Memory B cell (primary cell): ENCODE results near the gene STEAP3.

ENCODE experiments used
- ATAC-seq: fragments of 150-1000 bp; cut with Tn5 transposase; 2 replicates; pipeline ENCODE4 v1.10.0; 2021; ENCODE audit warnings: low read depth, mild to moderate bottlenecking, moderate library complexity
- DNase-seq, 2 donors: peaks; one replicate each; pipeline ENCODE4 v3.0.0; 2022; ENCODE audit warnings: low spot score in 2 of 2
- H3K27ac Mint-ChIP-seq: one replicate; pipeline ENCODE4 v1.8.0; 2022; ENCODE audit warnings: mild to moderate bottlenecking, moderate library complexity, mixed read lengths
- H3K27me3 Mint-ChIP-seq: one replicate; pipeline ENCODE4 v1.8.0; 2022; ENCODE audit warnings: mixed read lengths
- H3K36me3 Mint-ChIP-seq: one replicate; pipeline ENCODE4 v1.8.0; 2022; ENCODE audit warnings: mild to moderate bottlenecking, mixed read lengths
- H3K4me1 Mint-ChIP-seq: one replicate; pipeline ENCODE4 v1.8.0; 2022; ENCODE audit warnings: mixed read lengths
- H3K4me3 Mint-ChIP-seq: one replicate; pipeline ENCODE4 v1.8.0; 2022; ENCODE audit warnings: mild to moderate bottlenecking, moderate library complexity, mixed read lengths
- H3K9me3 Mint-ChIP-seq: one replicate; pipeline ENCODE4 v1.8.0; 2022; ENCODE audit warnings: mixed read lengths

The STEAP3 gene

DNA sequence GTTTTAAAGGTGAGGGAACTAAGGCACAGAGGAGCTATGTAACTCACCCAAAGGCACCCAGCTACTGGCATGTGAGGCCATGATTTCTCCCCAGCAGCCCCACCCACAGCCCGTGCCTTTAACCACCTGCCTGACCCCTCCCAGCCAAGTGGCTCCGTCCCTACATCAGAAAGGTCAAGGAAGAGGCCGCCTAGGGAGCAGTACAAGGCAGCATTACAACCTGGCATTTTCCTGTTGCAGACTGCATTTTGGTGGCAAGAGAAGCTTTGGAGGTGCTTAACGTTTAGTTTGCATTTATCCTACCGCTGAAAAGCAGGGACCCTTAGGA, 17.5 kb downstream of the STEAP3 start:
- H3K27me3 Mint-ChIP-seq, result peaks cover 5% of the 10 kb centered on the region
- H3K27ac Mint-ChIP-seq, result no peak overlapping the region
- peaks cover 1% of the 10 kb centered on the region for H3K9me3 Mint-ChIP-seq
- DNase-seq (no peak), ATAC-seq (no peak)
- peaks cover 19% of the 10 kb centered on the region for H3K4me1 Mint-ChIP-seq
- H3K4me3 Mint-ChIP-seq, result no peak overlapping the region
- peaks cover 3% of the 10 kb centered on the region for H3K36me3 Mint-ChIP-seq

DNA sequence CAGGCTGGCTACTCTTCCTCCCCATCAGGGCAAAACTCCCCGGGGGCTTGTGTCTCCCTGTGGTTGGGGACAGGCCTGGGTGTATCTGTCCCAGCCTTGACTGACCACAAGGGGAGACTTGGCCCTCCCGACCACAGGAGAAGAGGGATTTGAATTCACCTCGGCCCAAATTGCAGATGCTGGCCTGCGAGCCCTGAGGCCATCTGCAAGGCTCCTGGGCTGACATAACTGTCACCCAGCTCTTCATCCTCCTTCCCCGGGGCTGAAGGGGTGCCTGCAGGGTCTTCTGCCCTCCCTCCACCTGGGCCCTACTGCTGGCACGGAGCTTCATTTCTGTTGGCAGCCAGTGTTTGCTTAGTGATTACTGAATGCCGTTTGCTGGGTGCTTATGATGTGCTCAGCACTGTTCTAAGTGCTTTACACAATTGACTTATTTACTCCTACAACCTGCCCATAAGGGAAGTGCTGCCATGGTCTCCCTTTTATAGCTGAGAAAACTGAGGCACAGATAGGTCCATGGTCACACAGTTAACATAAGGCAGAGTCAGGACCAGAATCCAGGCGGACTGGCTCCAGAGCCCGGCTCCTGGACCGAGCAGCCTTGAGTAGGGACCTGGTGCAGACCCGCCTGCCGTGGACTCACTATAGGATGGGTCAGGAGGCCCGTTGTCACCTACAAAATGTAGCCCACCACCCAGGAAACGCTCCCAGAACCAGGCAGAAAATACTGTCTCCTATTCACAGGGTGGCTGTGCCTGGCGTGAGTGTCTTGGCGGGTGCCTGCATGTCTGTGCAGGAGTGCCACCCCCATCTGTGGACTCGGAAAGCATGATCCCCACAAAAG, 18.9 kb downstream of the STEAP3 start:
- Mint-ChIP-seq H3K36me3 (peaks cover 3% of the 10 kb centered on the region), H3K27ac (no peak overlapping the region), H3K4me3 (no peak overlapping the region), H3K9me3 (peaks cover 1% of the 10 kb centered on the region), H3K4me1 (peaks cover 11% of the 10 kb centered on the region), H3K27me3 (peaks cover 5% of the 10 kb centered on the region)
- DNase-seq (no peak), ATAC-seq (no peak)

- H3K27me3 Mint-ChIP-seq, result peaks cover 4% of the 10 kb centered on the region
- H3K4me1 Mint-ChIP-seq, result peaks cover 2% of the 10 kb centered on the region
Observed at GRCh38 chr2:119243621-119244020, 20.0 kb downstream of the STEAP3 start.

DNA sequence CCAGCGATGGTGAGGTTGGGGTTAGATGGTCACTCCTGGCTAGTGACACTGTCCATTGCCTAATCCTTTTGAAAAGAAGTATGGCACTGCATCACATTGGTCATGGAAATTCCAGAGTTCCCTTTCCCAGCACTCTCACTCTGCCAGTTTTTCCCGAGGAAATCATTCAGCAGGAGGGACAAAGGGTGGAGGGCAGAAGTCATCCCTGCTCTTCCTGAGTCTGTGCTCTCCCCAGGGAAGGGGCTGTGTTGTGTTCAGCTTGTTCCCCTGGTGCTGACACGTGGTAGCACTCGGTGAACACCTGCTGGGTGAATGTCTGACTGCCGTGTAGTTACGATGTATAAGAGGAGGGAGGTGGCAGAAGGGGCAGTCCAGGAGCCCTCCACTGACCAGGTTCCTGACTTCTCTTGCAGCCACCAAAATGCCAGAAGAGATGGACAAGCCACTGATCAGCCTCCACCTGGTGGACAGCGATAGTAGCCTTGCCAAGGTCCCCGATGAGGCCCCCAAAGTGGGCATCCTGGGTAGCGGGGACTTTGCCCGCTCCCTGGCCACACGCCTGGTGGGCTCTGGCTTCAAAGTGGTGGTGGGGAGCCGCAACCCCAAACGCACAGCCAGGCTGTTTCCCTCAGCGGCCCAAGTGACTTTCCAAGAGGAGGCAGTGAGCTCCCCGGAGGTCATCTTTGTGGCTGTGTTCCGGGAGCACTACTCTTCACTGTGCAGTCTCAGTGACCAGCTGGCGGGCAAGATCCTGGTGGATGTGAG, 21.6 kb downstream of the STEAP3 start:
- Mint-ChIP-seq H3K27me3 (peaks cover 4% of the 10 kb centered on the region), H3K4me3 (no peak overlapping the region), H3K36me3 (peaks cover 6% of the 10 kb centered on the region), H3K27ac (no peak overlapping the region), H3K4me1 (no peaks in the 10 kb centered on the region), H3K9me3 (peaks cover 1% of the 10 kb centered on the region)
- ATAC-seq (no peak), DNase-seq (no peak)

More at GRCh38 chr2:119243621-119244020, 20.0 kb downstream of the STEAP3 start:
- H3K4me3 Mint-ChIP-seq, result no peak overlapping the region
- DNase-seq (no peak), ATAC-seq (no peak)
- H3K36me3 Mint-ChIP-seq, result peaks cover 4% of the 10 kb centered on the region
- no peak overlapping the region for H3K27ac Mint-ChIP-seq
- peaks cover 1% of the 10 kb centered on the region for H3K9me3 Mint-ChIP-seq

DNA sequence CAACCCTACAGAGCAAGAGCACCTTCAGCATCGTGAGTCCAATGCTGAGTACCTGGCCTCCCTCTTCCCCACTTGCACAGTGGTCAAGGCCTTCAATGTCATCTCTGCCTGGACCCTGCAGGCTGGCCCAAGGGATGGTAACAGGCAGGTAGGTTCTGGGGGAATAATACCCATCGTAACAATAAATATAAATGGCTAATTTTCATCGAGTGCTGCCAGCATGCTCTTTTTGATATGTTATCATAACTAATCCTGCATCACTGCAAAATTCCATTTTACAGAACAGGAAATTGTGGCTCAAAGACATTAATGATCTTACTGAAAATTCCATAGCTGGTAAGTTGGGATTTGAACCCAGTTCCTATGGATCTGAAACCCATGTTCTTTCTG, 22.2 kb downstream of the STEAP3 start:
- H3K4me3 Mint-ChIP-seq, result no peak overlapping the region
- ATAC-seq (no peak), DNase-seq (no peak)
- peaks cover 1% of the 10 kb centered on the region for H3K9me3 Mint-ChIP-seq
- no peak overlapping the region for H3K27ac Mint-ChIP-seq
- H3K36me3 Mint-ChIP-seq, result peaks cover 6% of the 10 kb centered on the region
- H3K27me3 Mint-ChIP-seq, result peaks cover 1% of the 10 kb centered on the region
- no peaks in the 10 kb centered on the region for H3K4me1 Mint-ChIP-seq

GRCh38 chr2:119246884-119247843, 23.5 kb downstream of the STEAP3 start:
- Mint-ChIP-seq H3K27me3 (no peaks in the 10 kb centered on the region), H3K4me3 (no peak overlapping the region), H3K27ac (no peak overlapping the region), H3K36me3 (peaks cover 6% of the 10 kb centered on the region), H3K4me1 (no peaks in the 10 kb centered on the region), H3K9me3 (peaks cover 1% of the 10 kb centered on the region)
- no peak for DNase-seq
- ATAC-seq, result no peak

- H3K27me3 Mint-ChIP-seq, result no peaks in the 10 kb centered on the region
- ATAC-seq (no peak), DNase-seq (no peak)
- no peak overlapping the region for H3K27ac Mint-ChIP-seq
- no peaks in the 10 kb centered on the region for H3K4me1 Mint-ChIP-seq
- H3K9me3 Mint-ChIP-seq, result peaks cover 1% of the 10 kb centered on the region
- H3K36me3 Mint-ChIP-seq, result peaks cover 6% of the 10 kb centered on the region
- H3K4me3 Mint-ChIP-seq, result no peak overlapping the region
Observed at GRCh38 chr2:119247844-119248271, 24.2 kb downstream of the STEAP3 start.

DNA sequence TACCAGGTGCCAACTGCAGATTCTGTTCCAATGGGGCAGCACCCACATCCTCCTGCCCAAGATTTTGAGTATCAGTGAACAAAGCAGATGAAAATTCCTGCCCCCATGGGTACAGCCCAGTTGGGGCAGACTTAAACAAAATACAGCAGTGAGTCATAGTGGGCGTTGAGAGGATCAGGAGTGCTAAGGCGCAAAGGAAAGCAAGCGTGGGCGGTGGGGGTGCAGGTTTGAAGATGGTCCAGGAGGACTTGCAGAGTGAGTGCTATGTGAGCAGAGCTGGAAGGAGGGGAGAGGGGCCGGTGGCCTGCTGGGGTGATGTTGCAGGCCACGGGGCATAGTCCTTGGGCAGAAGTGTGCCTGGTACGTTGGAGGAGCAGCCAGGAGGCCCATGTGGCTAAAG, 24.7 kb downstream of the STEAP3 start:
- H3K4me3 Mint-ChIP-seq, result no peak overlapping the region
- H3K27me3 Mint-ChIP-seq, result no peaks in the 10 kb centered on the region
- H3K27ac Mint-ChIP-seq, result no peak overlapping the region
- DNase-seq, result no peak
- H3K4me1 Mint-ChIP-seq, result no peaks in the 10 kb centered on the region
- H3K9me3 Mint-ChIP-seq, result peaks cover 1% of the 10 kb centered on the region
- ATAC-seq, result no peak
- H3K36me3 Mint-ChIP-seq, result peaks cover 6% of the 10 kb centered on the region

DNA sequence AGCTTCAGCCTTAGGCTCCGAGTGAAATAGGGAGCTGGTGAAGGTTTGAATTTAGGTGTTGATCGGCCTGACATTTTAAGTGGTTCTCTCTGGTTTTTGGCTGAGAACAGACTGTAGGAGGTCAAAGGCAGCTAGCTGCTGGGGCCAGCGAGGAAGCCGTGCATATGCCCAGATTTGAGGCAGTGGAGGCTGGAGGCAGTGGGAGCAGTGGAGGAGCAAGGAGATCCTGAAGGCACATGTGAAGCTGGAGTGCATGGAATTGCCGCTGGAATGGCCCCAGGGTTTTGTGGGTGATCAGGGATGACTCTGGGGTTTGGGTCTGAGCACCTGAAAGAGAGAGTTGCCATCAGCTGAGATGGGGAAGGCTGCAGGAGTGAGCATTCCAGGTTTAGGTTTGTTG, 25.1 kb downstream of the STEAP3 start:
- no peak for ATAC-seq
- Mint-ChIP-seq H3K27ac (no peak overlapping the region), H3K9me3 (peaks cover 1% of the 10 kb centered on the region), H3K27me3 (no peaks in the 10 kb centered on the region), H3K4me3 (no peak overlapping the region), H3K4me1 (no peaks in the 10 kb centered on the region), H3K36me3 (peaks cover 6% of the 10 kb centered on the region)
- DNase-seq, result no peak

GRCh38 chr2:119249311-119249710, 25.7 kb downstream of the STEAP3 start:
- H3K27ac Mint-ChIP-seq, result no peak overlapping the region
- H3K9me3 Mint-ChIP-seq, result peaks cover 1% of the 10 kb centered on the region
- ATAC-seq (no peak), DNase-seq (no peak)
- no peaks in the 10 kb centered on the region for H3K27me3 Mint-ChIP-seq
- H3K36me3 Mint-ChIP-seq, result peaks cover 6% of the 10 kb centered on the region
- H3K4me1 Mint-ChIP-seq, result no peaks in the 10 kb centered on the region
- no peak overlapping the region for H3K4me3 Mint-ChIP-seq

- Mint-ChIP-seq H3K4me1 (no peaks in the 10 kb centered on the region), H3K9me3 (peaks cover 1% of the 10 kb centered on the region), H3K27ac (no peak overlapping the region), H3K36me3 (peaks cover 5% of the 10 kb centered on the region), H3K27me3 (no peaks in the 10 kb centered on the region), H3K4me3 (no peak overlapping the region)
- no peak for DNase-seq
- no peak for ATAC-seq
Observed at GRCh38 chr2:119249855-119250717, 26.5 kb downstream of the STEAP3 start.

GRCh38 chr2:119250718-119251290, 27.2 kb downstream of the STEAP3 start:
- ATAC-seq, result no peak
- H3K9me3 Mint-ChIP-seq, result peaks cover 1% of the 10 kb centered on the region
- no peaks in the 10 kb centered on the region for H3K27me3 Mint-ChIP-seq
- H3K4me3 Mint-ChIP-seq, result no peak overlapping the region
- H3K36me3 Mint-ChIP-seq, result peaks cover 3% of the 10 kb centered on the region
- H3K27ac Mint-ChIP-seq, result no peak overlapping the region
- H3K4me1 Mint-ChIP-seq, result no peaks in the 10 kb centered on the region
- no peak for DNase-seq

GRCh38 chr2:119251652-119252051, 28.0 kb downstream of the STEAP3 start:
- H3K9me3 Mint-ChIP-seq, result no peaks in the 10 kb centered on the region
- H3K4me1 Mint-ChIP-seq, result no peaks in the 10 kb centered on the region
- H3K27me3 Mint-ChIP-seq, result no peaks in the 10 kb centered on the region
- no peak overlapping the region for H3K4me3 Mint-ChIP-seq
- H3K27ac Mint-ChIP-seq, result no peak overlapping the region
- ATAC-seq, result no peak
- DNase-seq, result no peak
- peaks cover 3% of the 10 kb centered on the region for H3K36me3 Mint-ChIP-seq
